GM19468 (cell line): Measurements from ENCODE around the gene FAS.

Source experiments
- ATAC-seq: cut with Tn5 transposase; IDR thresholded peaks from one replicate; pipeline ENCODE4 v1.9.1; 2021; ENCODE audit warnings: mild to moderate bottlenecking, moderate library complexity, moderate number of reproducible peaks; ENCODE audit not compliant: unreplicated experiment; ENCODE audit errors: extremely low read depth

The FAS gene

GRCh38 chr10:88968391-88968790 lies 22.2 kb upstream of the FAS start:
- ATAC-seq = no peak

- ATAC-seq = no peak
Observed at GRCh38 chr10:88971221-88972061, 19.2 kb upstream of the FAS start.

- no peak for ATAC-seq
Observed at GRCh38 chr10:88974012-88974411, 16.6 kb upstream of the FAS start.

GRCh38 chr10:88974446-88975376 lies 15.9 kb upstream of the FAS start:
- no peak for ATAC-seq

GRCh38 chr10:88975377-88975720 lies 15.2 kb upstream of the FAS start:
- no peak for ATAC-seq

GRCh38 chr10:88978463-88978862 lies 12.1 kb upstream of the FAS start:
- no peak for ATAC-seq

- ATAC-seq = no peak
Observed at GRCh38 chr10:88979153-88979562, 11.4 kb upstream of the FAS start.

- ATAC-seq = no peak
Observed at GRCh38 chr10:88979603-88980002, 11.0 kb upstream of the FAS start.

GRCh38 chr10:88980247-88980646 lies 10.4 kb upstream of the FAS start:
- no peak for ATAC-seq

- no peak for ATAC-seq
Observed at GRCh38 chr10:88980800-88981199, 9.8 kb upstream of the FAS start.

GRCh38 chr10:88981435-88981834 lies 9.2 kb upstream of the FAS start:
- ATAC-seq = no peak

GRCh38 chr10:88982366-88982765 lies 8.2 kb upstream of the FAS start:
- ATAC-seq = no peak

GRCh38 chr10:88983206-88983605 lies 7.4 kb upstream of the FAS start:
- no peak for ATAC-seq

- no peak for ATAC-seq
Observed at GRCh38 chr10:88983939-88984338, 6.7 kb upstream of the FAS start.

GRCh38 chr10:88984525-88984924 lies 6.1 kb upstream of the FAS start:
- ATAC-seq = no peak

GRCh38 chr10:88986549-88987242 lies 3.9 kb upstream of the FAS start:
- ATAC-seq = no peak

- ATAC-seq = no peak
Observed at GRCh38 chr10:88987243-88987725, 3.3 kb upstream of the FAS start.

- no peak for ATAC-seq
Observed at GRCh38 chr10:88987840-88988239, 2.8 kb upstream of the FAS start.

GRCh38 chr10:88989423-88989822 lies 1.2 kb upstream of the FAS start:
- no peak for ATAC-seq

- ATAC-seq = no peak
Observed at GRCh38 chr10:88989824-88990383, 694 bp upstream of the FAS start.
